ENCODE data around the gene MAGEA8. TPM values are rescaled to one million over a fixed set of nuclear protein-coding genes. Genes with fewer than 3 reads are reported as not detected.
"Not testable (repeated sequence)": the region's sequence is repeated elsewhere in the genome, so short reads cannot be mapped to it uniquely, and the experiment has no call there.

The MAGEA8 gene
- total RNA-seq, 1 donor from 2014 or later: not detected

- ATAC-seq (peak; percentile 90), DNase-seq (ENCODE audit: low spot score) (no peak)
These were observed 23.1 kb downstream of the MAGEA8 start for GRCh38 chrX:149903889-149904748.

- DNase-seq (ENCODE audit: low spot score): no peak
- ATAC-seq: no peak
These were observed 27.3 kb downstream of the MAGEA8 start for GRCh38 chrX:149908308-149908707.

- DNase-seq (ENCODE audit: low spot score): no peak
These were observed 27.7 kb downstream of the MAGEA8 start for GRCh38 chrX:149908727-149909126.

GRCh38 chrX:149909324-149910177 lies 28.6 kb downstream of the MAGEA8 start:
- no peak for ATAC-seq
- no peak for DNase-seq (ENCODE audit: low spot score)

More at GRCh38 chrX:149908727-149909126, 27.7 kb downstream of the MAGEA8 start:
- ATAC-seq: no peak

DNA sequence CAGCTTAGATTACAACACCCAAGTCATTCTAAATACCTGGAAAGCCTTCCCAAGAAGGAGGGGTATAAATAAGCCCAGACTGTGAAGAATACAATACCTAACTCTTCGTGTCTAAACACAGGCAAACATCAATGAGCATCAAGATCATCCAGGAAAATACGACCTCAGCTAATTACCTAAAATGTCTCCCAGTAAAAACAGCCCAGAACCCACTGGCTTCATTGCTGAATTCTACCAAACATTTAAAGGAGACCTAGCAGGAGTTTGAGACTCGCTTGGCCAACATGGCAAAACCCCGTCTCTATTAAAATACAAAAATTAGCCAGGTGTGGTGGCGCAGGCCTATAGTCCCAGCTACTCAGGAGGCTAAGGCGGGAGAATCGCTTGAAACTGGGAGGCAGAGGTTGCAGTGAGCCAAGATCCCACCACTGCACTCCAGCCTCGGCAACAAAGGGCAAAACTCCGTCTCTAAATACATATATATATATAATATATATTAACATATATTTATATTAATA lies 29.3 kb downstream of the MAGEA8 start:
- DNase-seq (ENCODE audit: low spot score) (no peak), ATAC-seq (no peak)

- ATAC-seq (no peak), DNase-seq (ENCODE audit: low spot score) (no peak)
These were observed 35.9 kb downstream of the MAGEA8 start for GRCh38 chrX:149916745-149917392.

DNA sequence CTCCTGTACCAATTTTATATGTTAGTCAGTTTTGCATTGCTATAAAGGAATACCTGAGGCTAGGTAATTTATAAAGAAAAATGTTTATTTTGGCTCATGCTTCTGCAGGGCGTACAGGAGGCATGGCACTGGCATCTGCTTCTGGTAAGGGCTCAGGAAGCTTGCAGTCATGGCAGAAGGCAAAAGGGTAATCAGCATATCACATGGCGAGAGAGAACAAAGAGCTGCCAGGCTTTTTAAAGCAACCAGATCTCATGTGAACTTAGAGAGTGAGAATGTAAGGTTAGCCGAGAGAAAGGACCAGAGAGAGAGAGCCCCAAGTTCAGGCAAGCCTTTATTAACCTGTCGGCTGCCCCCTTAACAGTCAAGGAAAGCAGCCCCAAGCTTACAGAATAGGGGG lies 42.9 kb downstream of the MAGEA8 start:
- DNase-seq (ENCODE audit: low spot score): not testable (repeated sequence)

GRCh38 chrX:149924434-149924833 lies 43.5 kb downstream of the MAGEA8 start:
- not testable (repeated sequence) for ATAC-seq; DNase-seq (ENCODE audit: low spot score)

More for the DNA sequence above, 42.9 kb downstream of the MAGEA8 start:
- not testable (repeated sequence) for ATAC-seq

DNA sequence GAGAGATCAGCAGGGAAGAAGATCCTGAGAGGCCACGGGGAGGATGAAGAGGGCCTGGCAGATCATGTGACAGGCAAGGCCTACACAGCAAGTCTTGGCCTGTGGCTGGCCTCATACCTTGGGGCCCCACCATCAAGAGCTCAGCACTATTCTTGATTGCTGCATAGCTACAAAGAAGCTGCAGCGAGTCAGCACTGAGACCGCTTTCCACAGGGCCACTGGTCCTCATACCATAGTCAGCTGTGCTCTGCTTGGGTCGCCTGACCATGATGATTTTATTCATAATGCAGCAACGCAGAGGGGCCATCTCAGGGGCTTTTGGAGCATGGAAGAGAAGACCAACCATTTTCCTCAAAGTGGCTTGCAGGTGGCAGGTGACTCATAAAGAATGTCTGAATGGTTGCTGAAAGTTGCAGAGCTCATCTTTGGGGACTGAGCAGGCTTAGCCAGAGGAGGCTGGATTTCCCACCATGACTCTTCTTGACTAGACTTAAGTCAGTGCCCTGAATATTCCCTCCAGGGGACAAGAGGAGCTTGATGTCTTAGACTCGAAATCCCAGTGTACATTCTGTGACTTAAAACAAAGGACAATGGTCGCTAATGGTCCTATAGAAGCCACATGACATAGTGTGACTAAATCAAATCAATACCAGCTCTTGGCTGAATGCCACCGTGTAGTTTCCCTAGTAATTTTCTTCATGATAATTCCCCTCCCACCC lies 46.4 kb downstream of the MAGEA8 start:
- DNase-seq (ENCODE audit: low spot score): not testable (repeated sequence)

DNA sequence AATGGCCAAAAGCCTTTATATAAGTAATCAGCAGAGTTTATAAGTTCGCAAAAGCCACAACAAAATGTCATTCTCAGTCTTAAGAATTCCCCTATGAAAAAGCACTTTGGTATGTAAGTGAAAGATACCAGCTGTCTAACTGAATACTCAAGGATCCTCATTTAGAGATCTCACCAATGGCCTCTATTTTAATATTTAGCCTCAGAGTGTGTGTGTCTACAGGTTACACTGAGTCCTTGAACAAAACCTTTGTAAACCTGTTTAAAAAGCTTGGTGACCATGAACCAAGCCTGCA lies 46.9 kb downstream of the MAGEA8 start:
- DNase-seq (ENCODE audit: low spot score); ATAC-seq: not testable (repeated sequence)

More for the DNA sequence above, 46.4 kb downstream of the MAGEA8 start:
- not testable (repeated sequence) for ATAC-seq

DNA sequence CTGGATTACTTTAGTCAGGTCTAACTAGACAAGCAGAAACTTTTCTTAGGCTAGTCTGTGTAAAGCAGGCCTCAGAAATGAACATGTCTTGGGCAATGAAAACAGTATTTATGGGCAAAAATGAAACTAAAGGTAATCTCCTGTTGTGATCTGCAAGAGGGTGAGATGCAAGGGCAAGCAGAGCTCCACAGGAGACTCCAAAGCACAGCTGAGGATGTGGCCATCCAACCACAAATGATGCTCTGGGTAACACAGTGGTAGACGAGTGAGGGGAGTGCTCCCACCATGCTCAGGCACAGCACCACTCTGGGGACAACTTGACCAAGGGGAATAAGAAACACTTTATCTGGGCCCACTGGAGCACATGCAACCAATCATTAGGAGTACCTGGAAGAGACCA lies 47.7 kb downstream of the MAGEA8 start:
- not testable (repeated sequence) for ATAC-seq

GRCh38 chrX:149929400-149929799 lies 48.4 kb downstream of the MAGEA8 start, which contains the start of gene HSFX4:
TSS of gene HSFX4 (plus strand) at chrX:149929573. CDS start at chrX:149929645, 72 bp downstream.
- DNase-seq (ENCODE audit: low spot score): not testable (repeated sequence)

More for the DNA sequence above, 47.7 kb downstream of the MAGEA8 start:
- not testable (repeated sequence) for DNase-seq (ENCODE audit: low spot score)

GRCh38 chrX:149931355-149931754 lies 50.4 kb downstream of the MAGEA8 start:
- ATAC-seq: peak; percentile 19
- DNase-seq (ENCODE audit: low spot score): not testable (repeated sequence)

More at GRCh38 chrX:149929400-149929799, 48.4 kb downstream of the MAGEA8 start, which contains the start of gene HSFX4:
- not testable (repeated sequence) for ATAC-seq

GRCh38 chrX:149932150-149932549 lies 51.2 kb downstream of the MAGEA8 start:
- ATAC-seq; DNase-seq (ENCODE audit: low spot score): not testable (repeated sequence)

- ATAC-seq; DNase-seq (ENCODE audit: low spot score): not testable (repeated sequence)
These were observed 52.0 kb downstream of the MAGEA8 start for GRCh38 chrX:149932970-149933369.

- not testable (repeated sequence) for ATAC-seq; DNase-seq (ENCODE audit: low spot score)
These were observed 52.6 kb downstream of the MAGEA8 start for GRCh38 chrX:149933547-149933946.
